Astrocyte (in vitro differentiated cells and primary cell): ENCODE results near the gene OR51E2. TPM values are rescaled to one million over a fixed set of nuclear protein-coding genes. Genes with fewer than 3 reads are reported as not detected.

Source experiments
- DNase-seq: peaks from one replicate; pipeline ENCODE4 v3.0.0-alpha.2; 2010; ENCODE audit warnings: low read depth
- FAIRE-seq: peaks from 2 replicates; lab custom pipeline; 2011; peaks lifted over from hg19 to GRCh38; lab: Jason Lieb, UNC
- H2AFZ ChIP-seq: 2 replicates; pipeline ENCODE4 v1.6.0; 2012; ENCODE audit warnings: low read depth, low read length, inconsistent platforms
- H3K27ac ChIP-seq: 2 replicates; pipeline ENCODE4 v1.5.1; 2011; ENCODE audit warnings: low read depth, low read length, inconsistent platforms
- H3K27me3 ChIP-seq: 2 replicates; pipeline ENCODE4 v1.6.0; 2011; ENCODE audit warnings: low read length, inconsistent platforms; ENCODE audit not compliant: insufficient read depth
- H3K36me3 ChIP-seq: 2 replicates; pipeline ENCODE4 v1.5.1; 2011; ENCODE audit warnings: low read length, inconsistent platforms; ENCODE audit not compliant: insufficient read depth
- H3K4me1 ChIP-seq: 2 replicates; pipeline ENCODE4 v1.5.1; 2011; ENCODE audit warnings: low read length, inconsistent platforms; ENCODE audit not compliant: insufficient read depth
- H3K4me2 ChIP-seq: 2 replicates; pipeline ENCODE4 v1.6.0; 2012; ENCODE audit warnings: low read length, inconsistent platforms
- H3K4me3 ChIP-seq: 2 replicates; pipeline ENCODE4 v1.5.1; 2011; ENCODE audit warnings: low read depth, mild to moderate bottlenecking, low read length, inconsistent platforms; ENCODE audit not compliant: insufficient read depth
- H3K79me2 ChIP-seq: 2 replicates; pipeline ENCODE4 v1.6.0; 2012; ENCODE audit warnings: mild to moderate bottlenecking, low read length, inconsistent platforms; ENCODE audit not compliant: insufficient read depth
- H3K9ac ChIP-seq: 2 replicates; pipeline ENCODE4 v1.6.0; 2012; ENCODE audit warnings: mild to moderate bottlenecking, low read length, inconsistent platforms
- H3K9me3 ChIP-seq: 2 replicates; pipeline ENCODE4 v1.5.1; 2012; ENCODE audit warnings: low read depth, mild to moderate bottlenecking, low read length, inconsistent platforms; ENCODE audit not compliant: insufficient read depth
- H4K20me1 ChIP-seq: 2 replicates; pipeline ENCODE4 v1.6.0; 2012; ENCODE audit warnings: low read length, inconsistent platforms; ENCODE audit not compliant: insufficient read depth
- H3K27ac Mint-ChIP-seq: one replicate; pipeline ENCODE4 v1.8.0; 2021; ENCODE audit warnings: mild to moderate bottlenecking, mixed read lengths; ENCODE audit not compliant: unreplicated experiment
- H3K27me3 Mint-ChIP-seq: one replicate; pipeline ENCODE4 v1.8.0; 2021; ENCODE audit warnings: low read depth, mixed read lengths; ENCODE audit not compliant: unreplicated experiment
- H3K36me3 Mint-ChIP-seq: one replicate; pipeline ENCODE4 v1.8.0; 2021; ENCODE audit warnings: low read depth, mixed read lengths; ENCODE audit not compliant: unreplicated experiment
- H3K4me1 Mint-ChIP-seq: one replicate; pipeline ENCODE4 v1.8.0; 2021; ENCODE audit warnings: low read depth, mixed read lengths; ENCODE audit not compliant: unreplicated experiment
- H3K4me3 Mint-ChIP-seq: one replicate; pipeline ENCODE4 v1.8.0; 2021; ENCODE audit warnings: mild to moderate bottlenecking, moderate library complexity, mixed read lengths; ENCODE audit not compliant: unreplicated experiment
- H3K9me3 Mint-ChIP-seq: one replicate; pipeline ENCODE4 v1.8.0; 2021; ENCODE audit warnings: mild to moderate bottlenecking, mixed read lengths; ENCODE audit not compliant: unreplicated experiment
- EZH2 ChIP-seq: IDR thresholded peaks from 2 replicates; pipeline ENCODE4 v1.6.1; 2012; ENCODE audit warnings: mild to moderate bottlenecking, low read length, inconsistent platforms; ENCODE audit not compliant: insufficient read depth
- total RNA-seq: library from RNA; stranded (reverse); gene quantifications from 2 replicates; pipeline ENCODE4 v1.2.1, GENCODE V29; 2021
- TF ChIP-seq, protein P1 (sequence below): IDR thresholded peaks from 2 replicates; pipeline ENCODE4 v1.5.1; 2011; ENCODE audit warnings: low read depth, mild to moderate bottlenecking, inconsistent platforms, low read length, moderate library complexity; ENCODE audit not compliant: insufficient read depth

OR51E2 gene
- total RNA-seq, 1 donor from 2014 or later, result 0.27 TPM

DNA sequence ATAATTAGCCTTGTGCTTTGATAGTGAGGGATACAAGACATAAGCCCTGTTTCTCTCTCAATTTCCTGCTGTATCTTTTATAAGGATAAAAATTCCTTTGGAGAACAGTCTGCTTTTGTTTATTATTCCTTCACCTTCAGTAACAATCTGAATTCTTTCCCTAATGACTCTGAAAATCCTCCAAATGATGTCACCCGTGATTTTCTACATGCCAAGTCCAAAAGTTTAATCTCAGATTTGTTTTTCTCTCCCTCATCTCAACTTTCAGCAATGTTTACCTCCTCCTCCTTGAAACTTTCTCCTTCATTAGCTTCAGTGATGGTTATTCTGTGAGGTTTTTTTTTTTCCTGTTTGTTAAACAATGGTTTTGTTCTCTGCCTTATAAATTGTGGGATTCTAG is 2.2 kb downstream of the OR51E2 start:
- no peak for FAIRE-seq
- TF ChIP-seq EZH2, result no peak

DNA sequence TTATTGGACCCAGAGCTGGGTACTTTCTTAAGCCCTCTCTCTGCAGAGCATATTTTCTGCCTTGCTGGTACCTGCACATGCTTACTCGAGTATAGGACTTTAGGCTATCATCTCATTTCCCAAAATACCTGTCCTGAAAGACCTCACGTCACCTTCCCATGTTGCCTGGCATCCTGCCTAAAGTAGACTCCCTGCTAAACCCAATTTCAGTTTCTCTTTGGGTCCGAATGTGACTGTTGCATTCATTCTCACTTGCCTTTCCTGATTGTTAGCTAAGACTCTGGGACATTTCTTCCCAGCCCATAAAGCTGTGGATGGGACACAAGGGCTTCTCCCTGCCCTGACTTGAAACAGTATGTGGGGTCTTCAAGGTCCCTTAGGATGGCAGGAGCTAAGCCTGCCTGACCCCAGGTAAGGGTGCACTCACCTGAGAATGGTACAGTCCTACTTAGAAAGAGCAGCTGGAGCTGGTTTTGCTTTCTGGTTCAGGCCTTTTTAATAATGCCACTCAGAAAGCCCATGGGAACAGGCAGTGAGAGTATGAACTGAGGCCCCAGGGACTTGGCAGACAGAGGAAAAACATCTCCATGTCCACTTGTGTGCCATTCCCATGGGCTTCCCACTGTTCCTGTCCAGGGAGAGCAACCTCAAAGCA is 12.9 kb downstream of the OR51E2 start:
- Histone ChIP-seq H3K27ac (no peak overlapping the region), H4K20me1 (no peaks in the 10 kb centered on the region), H2AFZ (no peak overlapping the region), H3K9me3 (peaks cover 3% of the 10 kb centered on the region), H3K36me3 (no peaks in the 10 kb centered on the region), H3K4me3 (no peak overlapping the region), H3K4me2 (no peak overlapping the region), H3K27me3 (no peaks in the 10 kb centered on the region), H3K9ac (no peak overlapping the region), H3K4me1 (peaks cover 9% of the 10 kb centered on the region), H3K79me2 (no peaks in the 10 kb centered on the region)
- H3K36me3 Mint-ChIP-seq, result no peaks in the 10 kb centered on the region
- peaks cover 5% of the 10 kb centered on the region for H3K4me1 Mint-ChIP-seq
- no peak overlapping the region for H3K4me3 Mint-ChIP-seq
- DNase-seq, result no peak
- FAIRE-seq, result no peak
- H3K27me3 Mint-ChIP-seq, result no peaks in the 10 kb centered on the region
- TF ChIP-seq, protein P1, sequence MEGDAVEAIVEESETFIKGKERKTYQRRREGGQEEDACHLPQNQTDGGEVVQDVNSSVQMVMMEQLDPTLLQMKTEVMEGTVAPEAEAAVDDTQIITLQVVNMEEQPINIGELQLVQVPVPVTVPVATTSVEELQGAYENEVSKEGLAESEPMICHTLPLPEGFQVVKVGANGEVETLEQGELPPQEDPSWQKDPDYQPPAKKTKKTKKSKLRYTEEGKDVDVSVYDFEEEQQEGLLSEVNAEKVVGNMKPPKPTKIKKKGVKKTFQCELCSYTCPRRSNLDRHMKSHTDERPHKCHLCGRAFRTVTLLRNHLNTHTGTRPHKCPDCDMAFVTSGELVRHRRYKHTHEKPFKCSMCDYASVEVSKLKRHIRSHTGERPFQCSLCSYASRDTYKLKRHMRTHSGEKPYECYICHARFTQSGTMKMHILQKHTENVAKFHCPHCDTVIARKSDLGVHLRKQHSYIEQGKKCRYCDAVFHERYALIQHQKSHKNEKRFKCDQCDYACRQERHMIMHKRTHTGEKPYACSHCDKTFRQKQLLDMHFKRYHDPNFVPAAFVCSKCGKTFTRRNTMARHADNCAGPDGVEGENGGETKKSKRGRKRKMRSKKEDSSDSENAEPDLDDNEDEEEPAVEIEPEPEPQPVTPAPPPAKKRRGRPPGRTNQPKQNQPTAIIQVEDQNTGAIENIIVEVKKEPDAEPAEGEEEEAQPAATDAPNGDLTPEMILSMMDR, result no peak
- no peak for TF ChIP-seq EZH2
- no peaks in the 10 kb centered on the region for H3K9me3 Mint-ChIP-seq
- H3K27ac Mint-ChIP-seq, result no peak overlapping the region

More for the DNA sequence above, 2.2 kb downstream of the OR51E2 start:
- Histone ChIP-seq H3K4me3 (no peak overlapping the region), H3K27me3 (no peaks in the 10 kb centered on the region), H3K4me2 (no peak overlapping the region), H3K4me1 (no peaks in the 10 kb centered on the region), H3K9ac (no peak overlapping the region), H4K20me1 (no peaks in the 10 kb centered on the region), H3K79me2 (no peaks in the 10 kb centered on the region), H3K27ac (no peak overlapping the region), H3K36me3 (no peaks in the 10 kb centered on the region), H3K9me3 (no peaks in the 10 kb centered on the region), H2AFZ (no peak overlapping the region)
- Mint-ChIP-seq H3K27me3 (no peaks in the 10 kb centered on the region), H3K36me3 (no peaks in the 10 kb centered on the region), H3K27ac (no peak overlapping the region), H3K4me1 (peaks cover 4% of the 10 kb centered on the region), H3K4me3 (no peak overlapping the region), H3K9me3 (no peaks in the 10 kb centered on the region)
- peak; percentile 3 for DNase-seq

DNA sequence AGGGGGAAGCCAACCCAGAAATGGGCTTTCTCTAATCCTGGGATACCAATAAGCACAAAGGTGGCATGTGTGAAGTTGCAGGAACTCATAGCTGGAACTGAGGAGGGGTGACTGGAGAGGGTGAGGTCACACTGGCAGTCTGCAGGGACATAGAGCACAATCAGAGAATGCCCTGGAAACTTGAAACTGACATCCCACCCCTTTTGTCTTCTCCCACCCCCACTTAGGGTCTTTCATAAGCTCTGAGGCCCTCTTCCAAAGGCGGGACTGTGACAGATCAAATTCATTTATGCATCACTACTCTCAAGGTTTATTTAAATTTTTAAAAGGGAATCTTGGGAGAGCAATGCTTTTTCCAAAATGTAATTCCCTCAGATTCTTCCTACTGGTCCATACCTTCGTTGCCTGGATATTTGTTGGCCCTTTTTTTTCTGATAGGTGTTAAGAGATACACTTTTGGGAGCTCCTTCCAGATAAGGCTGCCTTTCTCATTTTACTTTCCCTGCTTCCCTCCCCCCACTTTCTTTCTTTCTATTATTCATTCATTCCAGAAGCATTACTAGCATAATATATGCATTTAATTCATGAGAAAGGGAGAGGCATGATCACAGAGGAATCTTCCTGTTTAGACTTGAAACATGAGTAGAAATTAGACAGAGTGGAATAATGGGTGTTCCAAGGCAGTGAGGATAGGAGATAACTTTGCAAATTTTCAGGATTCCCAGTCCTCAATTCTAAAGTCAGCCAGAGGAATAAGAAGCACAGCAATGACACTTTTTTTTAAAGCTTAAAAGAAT is 14.8 kb downstream of the OR51E2 start:
- no peaks in the 10 kb centered on the region for H3K27me3 ChIP-seq
- no peaks in the 10 kb centered on the region for H3K36me3 ChIP-seq
- H3K27ac ChIP-seq, result no peak overlapping the region
- H3K4me1 ChIP-seq, result peaks cover 9% of the 10 kb centered on the region
- no peak overlapping the region for H3K4me3 ChIP-seq
- H3K27ac Mint-ChIP-seq, result no peak overlapping the region
- H2AFZ ChIP-seq, result peak overlapping the region; percentile 31
- TF ChIP-seq EZH2, result no peak
- TF ChIP-seq, protein P1, result no peak
- peaks cover 5% of the 10 kb centered on the region for H3K4me1 Mint-ChIP-seq
- no peaks in the 10 kb centered on the region for H3K9me3 Mint-ChIP-seq
- FAIRE-seq (no peak), DNase-seq (peak; percentile 27)
- no peak overlapping the region for H3K4me3 Mint-ChIP-seq
- H3K9ac ChIP-seq, result no peak overlapping the region
- no peaks in the 10 kb centered on the region for H4K20me1 ChIP-seq
- peaks cover 3% of the 10 kb centered on the region for H3K9me3 ChIP-seq
- H3K36me3 Mint-ChIP-seq, result no peaks in the 10 kb centered on the region
- peak overlapping the region; percentile 50 for H3K4me2 ChIP-seq
- H3K79me2 ChIP-seq, result no peaks in the 10 kb centered on the region
- H3K27me3 Mint-ChIP-seq, result no peaks in the 10 kb centered on the region
